Measurements from ENCODE around the gene PTPRG. TPM values are rescaled to one million over a fixed set of nuclear protein-coding genes. Genes with fewer than 3 reads are reported as not detected.

The PTPRG gene
- total and polyA plus RNA-seq, 2 donors (not counting 3 experiments of a cell fraction or from before 2014, with no cell fraction given) = 8.9 to 39.1 TPM

DNA sequence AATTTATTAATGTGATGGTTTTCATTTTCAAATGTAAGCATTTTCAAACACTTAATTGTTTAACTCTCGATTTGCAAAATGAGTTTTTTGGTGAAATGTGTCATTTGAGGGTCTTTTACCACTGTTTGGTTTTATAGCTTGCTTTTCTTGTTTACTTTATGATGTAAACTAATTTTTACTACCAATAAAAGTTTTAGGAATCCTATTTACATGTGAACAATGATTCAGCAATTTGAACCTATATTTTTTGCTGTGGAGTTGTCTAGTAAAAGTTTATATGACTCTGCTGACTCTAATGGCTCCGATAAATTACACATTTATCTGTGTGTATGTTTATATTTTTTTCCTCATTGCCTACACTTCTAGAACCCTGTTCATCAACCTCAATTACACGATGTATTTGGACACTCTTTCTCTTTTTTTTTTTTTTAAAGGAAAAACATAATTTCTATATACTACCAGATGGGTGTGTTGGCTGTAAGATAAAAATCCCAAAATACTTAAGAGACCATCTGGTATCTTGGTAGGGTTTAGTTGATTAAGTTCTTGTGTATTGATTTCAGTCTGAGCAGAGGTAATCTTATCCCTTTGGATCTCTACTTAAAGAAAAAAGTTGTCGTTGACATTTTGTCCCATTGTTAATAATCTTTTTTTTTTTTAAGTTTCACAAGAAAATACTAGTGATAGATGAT lies 89.5 kb downstream of the PTPRG start:
- intact Hi-C loops (cut with micrococcal nuclease) = no loop called here
- Histone ChIP-seq H3K9me1 (replicated peaks; ENCODE audit: control insufficient read depth, extremely low read depth, insufficient read depth, low read length) (no peaks in the 10 kb centered on the region), H3K79me2 (ENCODE audit: control insufficient read depth, insufficient read depth, low read length) (peaks cover 1% of the 10 kb centered on the region), H3K9me3 (replicated peaks; ENCODE audit: control insufficient read depth, insufficient read depth, low read length) (no peaks in the 10 kb centered on the region), H3K4me2 (ENCODE audit: insufficient read depth, low read length) (no peak overlapping the region), H4K20me1 (replicated peaks; ENCODE audit: control insufficient read depth, extremely low read depth, insufficient read depth, low read length) (no peaks in the 10 kb centered on the region), H3K4me1 (ENCODE audit: control insufficient read depth, extremely low read depth, insufficient read depth, low read length) (peaks cover 16% of the 10 kb centered on the region), H3K9ac (replicated peaks; ENCODE audit: extremely low read depth, insufficient read depth, low read length) (no peak overlapping the region), H3K36me3 (ENCODE audit: control insufficient read depth in 2 of 2, extremely low read depth in 1 of 2, insufficient read depth in 2 of 2, low read length in 2 of 2) (no peaks in the 10 kb centered on the region), H3K4me3 (replicated peaks in 1 of 3; ENCODE audit: insufficient read depth in 1 of 3, low read depth in 1 of 3, low read length in 3 of 3) (no peak overlapping the region), H3K27ac (ENCODE audit: insufficient read depth, low read depth, low read length) (no peak overlapping the region), H3K27me3 (ENCODE audit: control insufficient read depth in 2 of 2, insufficient read depth in 2 of 2, low read length in 2 of 2) (no peaks in the 10 kb centered on the region), H2AFZ (ENCODE audit: low read depth, low read length) (no peak overlapping the region)
- no peak for FAIRE-seq
- ChIA-PET CTCF (no interaction called here), POLR2A (no interaction called here)
- dilution Hi-C loops (cut with MboI; ENCODE audit: extremely low pct_ligation_motif_present, low sequenced_read_pairs) = no loop called here
- no peak for TF ChIP-seq EZH2 (IDR thresholded peaks at IDR 0.05; ENCODE audit: borderline replicate concordance, low read depth, low read length, severe bottlenecking)
- TF ChIP-seq MYC (IDR thresholded peaks at IDR 0.05; ENCODE audit: low read depth, low read length) = no peak
- TF ChIP-seq POLR2A (IDR thresholded peaks at IDR 0.05; ENCODE audit: low read depth, low read length) = no peak
- TF ChIP-seq GATA2 (IDR thresholded peaks at IDR 0.05; ENCODE audit: insufficient read depth, insufficient read length, low read depth, low read length) = no peak
- no peak for TF ChIP-seq FOS (IDR thresholded peaks at IDR 0.05; ENCODE audit: borderline replicate concordance, insufficient read depth, low read length)
- TF ChIP-seq, protein P1, sequence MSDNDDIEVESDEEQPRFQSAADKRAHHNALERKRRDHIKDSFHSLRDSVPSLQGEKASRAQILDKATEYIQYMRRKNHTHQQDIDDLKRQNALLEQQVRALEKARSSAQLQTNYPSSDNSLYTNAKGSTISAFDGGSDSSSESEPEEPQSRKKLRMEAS (IDR thresholded peaks at IDR 0.05; ENCODE audit: insufficient read depth, insufficient read length) = no peak
- TF ChIP-seq POLR2AphosphoS5 (IDR thresholded peaks at IDR 0.05; ENCODE audit: insufficient read depth, low read depth, low read length) = no peak
- TF ChIP-seq, protein P2, sequence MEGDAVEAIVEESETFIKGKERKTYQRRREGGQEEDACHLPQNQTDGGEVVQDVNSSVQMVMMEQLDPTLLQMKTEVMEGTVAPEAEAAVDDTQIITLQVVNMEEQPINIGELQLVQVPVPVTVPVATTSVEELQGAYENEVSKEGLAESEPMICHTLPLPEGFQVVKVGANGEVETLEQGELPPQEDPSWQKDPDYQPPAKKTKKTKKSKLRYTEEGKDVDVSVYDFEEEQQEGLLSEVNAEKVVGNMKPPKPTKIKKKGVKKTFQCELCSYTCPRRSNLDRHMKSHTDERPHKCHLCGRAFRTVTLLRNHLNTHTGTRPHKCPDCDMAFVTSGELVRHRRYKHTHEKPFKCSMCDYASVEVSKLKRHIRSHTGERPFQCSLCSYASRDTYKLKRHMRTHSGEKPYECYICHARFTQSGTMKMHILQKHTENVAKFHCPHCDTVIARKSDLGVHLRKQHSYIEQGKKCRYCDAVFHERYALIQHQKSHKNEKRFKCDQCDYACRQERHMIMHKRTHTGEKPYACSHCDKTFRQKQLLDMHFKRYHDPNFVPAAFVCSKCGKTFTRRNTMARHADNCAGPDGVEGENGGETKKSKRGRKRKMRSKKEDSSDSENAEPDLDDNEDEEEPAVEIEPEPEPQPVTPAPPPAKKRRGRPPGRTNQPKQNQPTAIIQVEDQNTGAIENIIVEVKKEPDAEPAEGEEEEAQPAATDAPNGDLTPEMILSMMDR (IDR thresholded peaks at IDR 0.05; ENCODE audit: extremely low read depth in 1 of 2, insufficient read depth in 1 of 2, low read depth in 1 of 2, low read length in 2 of 2) = no peak
- TF ChIP-seq JUN (IDR thresholded peaks at IDR 0.05; ENCODE audit: borderline replicate concordance, insufficient read depth, insufficient read length, low read depth) = no peak
- DNase-seq (ENCODE audit: low read depth, low spot score) = no peak
- BruUV-seq (replicated peaks) = no TSS peak
